ENCODE measurements around the gene CHMP2A.

GRCh38 chr19:58549664-58550361 lies 5.1 kb downstream of the CHMP2A start:
- TF ChIP-seq, protein P1, sequence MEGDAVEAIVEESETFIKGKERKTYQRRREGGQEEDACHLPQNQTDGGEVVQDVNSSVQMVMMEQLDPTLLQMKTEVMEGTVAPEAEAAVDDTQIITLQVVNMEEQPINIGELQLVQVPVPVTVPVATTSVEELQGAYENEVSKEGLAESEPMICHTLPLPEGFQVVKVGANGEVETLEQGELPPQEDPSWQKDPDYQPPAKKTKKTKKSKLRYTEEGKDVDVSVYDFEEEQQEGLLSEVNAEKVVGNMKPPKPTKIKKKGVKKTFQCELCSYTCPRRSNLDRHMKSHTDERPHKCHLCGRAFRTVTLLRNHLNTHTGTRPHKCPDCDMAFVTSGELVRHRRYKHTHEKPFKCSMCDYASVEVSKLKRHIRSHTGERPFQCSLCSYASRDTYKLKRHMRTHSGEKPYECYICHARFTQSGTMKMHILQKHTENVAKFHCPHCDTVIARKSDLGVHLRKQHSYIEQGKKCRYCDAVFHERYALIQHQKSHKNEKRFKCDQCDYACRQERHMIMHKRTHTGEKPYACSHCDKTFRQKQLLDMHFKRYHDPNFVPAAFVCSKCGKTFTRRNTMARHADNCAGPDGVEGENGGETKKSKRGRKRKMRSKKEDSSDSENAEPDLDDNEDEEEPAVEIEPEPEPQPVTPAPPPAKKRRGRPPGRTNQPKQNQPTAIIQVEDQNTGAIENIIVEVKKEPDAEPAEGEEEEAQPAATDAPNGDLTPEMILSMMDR (IDR thresholded peaks at IDR 0.05), result no peak
- no peak for TF ChIP-seq POLR2A (IDR thresholded peaks at IDR 0.05)

Data from prostate gland (tissue), 2 donors.